Progenitor cell of endocrine pancreas (in vitro differentiated cells): ENCODE measurements around the gene CNKSR3. TPM values are rescaled to one million over a fixed set of nuclear protein-coding genes. Genes with fewer than 3 reads are reported as not detected.

Source experiments
- DNase-seq: peaks from one replicate; pipeline ENCODE4 v3.0.0; 2021; ENCODE audit warnings: low spot score; ENCODE audit not compliant: unreplicated experiment
- H3K27ac Mint-ChIP-seq: 2 replicates; pipeline ENCODE4 v1.8.0; 2021; ENCODE audit warnings: mild to moderate bottlenecking, moderate library complexity, mixed read lengths
- H3K27me3 Mint-ChIP-seq: 2 replicates; pipeline ENCODE4 v1.8.0; 2021; ENCODE audit warnings: mixed read lengths
- H3K36me3 Mint-ChIP-seq: 2 replicates; pipeline ENCODE4 v1.8.0; 2022; ENCODE audit warnings: mixed read lengths; ENCODE audit not compliant: insufficient read depth
- H3K4me1 Mint-ChIP-seq: 2 replicates; pipeline ENCODE4 v1.8.0; 2021; ENCODE audit warnings: low read depth, mixed read lengths
- H3K4me3 Mint-ChIP-seq: 2 replicates; pipeline ENCODE4 v1.8.0; 2021; ENCODE audit warnings: low read depth, mild to moderate bottlenecking, moderate library complexity, mixed read lengths
- H3K9me3 Mint-ChIP-seq: 2 replicates; pipeline ENCODE4 v1.8.0; 2021; ENCODE audit warnings: low read depth, mixed read lengths
- total RNA-seq: library from RNA; stranded (reverse); gene quantifications from 2 replicates; pipeline ENCODE4 v1.2.1, GENCODE V29; 2021
- TF ChIP-seq, protein P1 (sequence below): fragments of 200-600 bp; sonication (generic); IDR thresholded peaks from one replicate; pipeline ENCODE4 v1.5.0; 2021; ENCODE audit warnings: antibody characterized with exemption, mild to moderate bottlenecking; ENCODE audit not compliant: unreplicated experiment

The CNKSR3 gene
- total RNA-seq, 1 donor from 2014 or later: 20.3 TPM

DNA sequence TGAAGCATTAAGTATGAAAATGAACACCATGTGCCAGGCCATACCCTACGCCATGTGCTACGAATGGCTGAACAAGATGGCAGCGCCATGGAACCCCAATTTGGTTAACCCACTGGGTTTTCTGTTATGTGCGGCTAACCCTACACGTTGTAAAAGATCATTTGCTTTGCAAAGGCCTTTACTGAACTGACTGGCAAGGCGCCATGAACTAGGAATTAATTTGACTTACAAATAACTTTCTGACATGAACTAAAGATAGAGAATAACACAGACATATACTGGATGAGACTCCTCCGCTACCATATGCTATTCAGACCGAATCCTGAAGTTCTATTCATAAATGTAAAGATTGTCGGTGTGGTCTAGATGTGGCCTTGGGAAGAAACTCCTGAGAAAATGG lies 3.9 kb downstream of the CNKSR3 start:
- Mint-ChIP-seq H3K36me3 (peaks cover 11% of the 10 kb centered on the region), H3K27ac (no peak overlapping the region), H3K27me3 (no peaks in the 10 kb centered on the region), H3K4me3 (no peak overlapping the region), H3K9me3 (no peaks in the 10 kb centered on the region), H3K4me1 (peaks cover 24% of the 10 kb centered on the region)
- DNase-seq: no peak
- TF ChIP-seq, protein P1, sequence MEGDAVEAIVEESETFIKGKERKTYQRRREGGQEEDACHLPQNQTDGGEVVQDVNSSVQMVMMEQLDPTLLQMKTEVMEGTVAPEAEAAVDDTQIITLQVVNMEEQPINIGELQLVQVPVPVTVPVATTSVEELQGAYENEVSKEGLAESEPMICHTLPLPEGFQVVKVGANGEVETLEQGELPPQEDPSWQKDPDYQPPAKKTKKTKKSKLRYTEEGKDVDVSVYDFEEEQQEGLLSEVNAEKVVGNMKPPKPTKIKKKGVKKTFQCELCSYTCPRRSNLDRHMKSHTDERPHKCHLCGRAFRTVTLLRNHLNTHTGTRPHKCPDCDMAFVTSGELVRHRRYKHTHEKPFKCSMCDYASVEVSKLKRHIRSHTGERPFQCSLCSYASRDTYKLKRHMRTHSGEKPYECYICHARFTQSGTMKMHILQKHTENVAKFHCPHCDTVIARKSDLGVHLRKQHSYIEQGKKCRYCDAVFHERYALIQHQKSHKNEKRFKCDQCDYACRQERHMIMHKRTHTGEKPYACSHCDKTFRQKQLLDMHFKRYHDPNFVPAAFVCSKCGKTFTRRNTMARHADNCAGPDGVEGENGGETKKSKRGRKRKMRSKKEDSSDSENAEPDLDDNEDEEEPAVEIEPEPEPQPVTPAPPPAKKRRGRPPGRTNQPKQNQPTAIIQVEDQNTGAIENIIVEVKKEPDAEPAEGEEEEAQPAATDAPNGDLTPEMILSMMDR: no peak

DNA sequence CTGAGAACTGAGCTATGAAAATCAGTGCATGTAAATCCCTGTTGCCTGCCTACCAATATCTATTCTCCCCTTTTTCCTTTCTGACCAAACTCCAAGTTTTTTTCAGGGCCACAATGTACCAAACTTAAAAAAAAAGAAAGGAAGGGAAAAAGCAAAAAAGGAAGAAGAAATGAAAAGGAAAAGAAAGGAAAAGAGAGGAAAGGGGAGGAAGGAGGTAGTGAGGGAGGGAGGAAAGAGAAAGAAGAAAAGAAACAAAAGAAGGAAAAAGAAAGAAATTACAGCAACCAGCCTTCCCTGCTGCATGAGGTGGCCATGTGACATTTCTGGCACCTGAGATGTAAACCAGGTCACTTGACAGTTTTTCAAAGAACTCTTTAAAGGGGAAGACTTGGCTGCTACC lies 4.4 kb downstream of the CNKSR3 start:
- peaks cover 27% of the 10 kb centered on the region for H3K4me1 Mint-ChIP-seq
- H3K27me3 Mint-ChIP-seq: no peaks in the 10 kb centered on the region
- TF ChIP-seq, protein P1: no peak

DNA sequence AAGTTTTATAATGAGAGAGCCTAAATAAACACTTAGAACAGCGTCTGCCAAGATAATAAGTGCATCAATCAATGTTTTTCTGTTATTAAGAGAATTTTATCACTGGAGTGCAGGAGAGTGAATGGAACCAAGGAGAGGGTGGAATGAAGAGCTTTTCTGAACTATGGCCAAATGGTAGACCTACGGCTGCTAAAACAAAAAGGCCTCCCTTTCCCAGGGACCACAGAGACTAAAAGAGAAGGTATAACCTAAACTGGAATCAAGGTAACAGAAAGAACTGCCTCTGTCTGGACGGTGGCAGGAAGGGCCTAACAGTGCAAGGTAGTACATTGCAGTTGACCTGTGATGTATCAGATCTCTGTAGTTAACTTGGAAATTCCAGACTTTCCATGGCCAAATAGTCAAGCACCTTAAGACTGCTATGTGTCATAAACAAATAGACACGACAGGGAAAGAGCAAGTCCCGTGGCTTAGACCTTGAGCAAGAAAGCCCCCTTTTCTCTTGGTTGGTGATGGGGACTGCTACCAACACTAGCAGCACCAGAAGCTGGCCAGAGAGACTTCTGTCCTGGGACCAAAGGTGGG lies 5.5 kb downstream of the CNKSR3 start:
- no peak for DNase-seq
- no peak overlapping the region for H3K4me3 Mint-ChIP-seq
- no peaks in the 10 kb centered on the region for H3K9me3 Mint-ChIP-seq
- TF ChIP-seq, protein P1: no peak
- no peaks in the 10 kb centered on the region for H3K27me3 Mint-ChIP-seq
- no peak overlapping the region for H3K27ac Mint-ChIP-seq
- peaks cover 30% of the 10 kb centered on the region for H3K4me1 Mint-ChIP-seq
- H3K36me3 Mint-ChIP-seq: peaks cover 14% of the 10 kb centered on the region

More for the DNA sequence above, 4.4 kb downstream of the CNKSR3 start:
- H3K36me3 Mint-ChIP-seq: peaks cover 14% of the 10 kb centered on the region
- no peak for DNase-seq
- no peak overlapping the region for H3K27ac Mint-ChIP-seq
- H3K4me3 Mint-ChIP-seq: no peak overlapping the region
- H3K9me3 Mint-ChIP-seq: no peaks in the 10 kb centered on the region

DNA sequence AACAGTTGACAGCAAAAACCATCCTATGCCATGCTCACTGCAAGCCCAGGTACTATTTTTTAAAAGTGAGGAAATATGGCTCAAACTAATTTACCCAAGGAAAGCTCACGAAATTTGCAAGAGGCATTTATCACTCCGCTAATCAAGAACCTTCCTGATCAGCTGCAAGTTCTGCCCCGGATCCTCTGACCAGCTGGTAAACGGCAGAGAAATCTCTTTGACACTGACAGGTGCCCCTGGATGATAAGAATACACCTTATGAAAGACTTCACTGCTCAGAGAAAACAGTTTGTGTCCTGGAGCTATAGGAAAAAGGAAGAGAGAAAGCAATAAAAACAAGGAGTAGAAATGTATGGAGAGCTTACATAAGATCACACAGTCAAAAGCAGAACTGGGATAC lies 6.4 kb downstream of the CNKSR3 start:
- Mint-ChIP-seq H3K27me3 (no peaks in the 10 kb centered on the region), H3K27ac (no peak overlapping the region), H3K4me1 (peaks cover 29% of the 10 kb centered on the region), H3K36me3 (peaks cover 14% of the 10 kb centered on the region), H3K4me3 (no peak overlapping the region), H3K9me3 (no peaks in the 10 kb centered on the region)
- TF ChIP-seq, protein P1: no peak
- no peak for DNase-seq

DNA sequence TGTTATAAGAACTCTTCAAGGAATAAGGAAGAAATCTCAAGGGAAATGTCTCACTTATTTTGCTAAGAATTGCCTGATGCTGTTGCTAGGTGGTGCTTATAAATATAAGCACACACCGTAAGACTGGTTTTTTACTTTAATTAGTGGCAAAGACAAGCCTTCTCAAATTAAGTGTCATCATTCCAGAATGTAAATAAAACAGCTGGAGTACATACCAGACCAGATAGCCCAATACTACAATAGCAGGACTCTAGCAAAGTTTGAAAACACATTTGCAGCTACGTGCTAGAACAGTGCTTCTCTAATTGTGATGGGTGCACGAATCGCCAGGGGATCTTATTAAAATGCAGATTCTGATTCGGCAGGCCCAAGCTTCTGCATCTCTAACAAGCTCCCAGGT lies 6.8 kb downstream of the CNKSR3 start:
- DNase-seq: no peak
- Mint-ChIP-seq H3K27me3 (no peaks in the 10 kb centered on the region), H3K4me3 (no peak overlapping the region)

More for the DNA sequence above, 6.8 kb downstream of the CNKSR3 start:
- TF ChIP-seq, protein P1: no peak
- Mint-ChIP-seq H3K9me3 (no peaks in the 10 kb centered on the region), H3K36me3 (peaks cover 14% of the 10 kb centered on the region), H3K27ac (no peak overlapping the region), H3K4me1 (peaks cover 25% of the 10 kb centered on the region)
